IPS-NIHi7 (cell line): ENCODE data around the gene DMRTC2.
"Not testable (repeated sequence)": the region's sequence is repeated elsewhere in the genome, so short reads cannot be mapped to it uniquely, and the experiment has no call there.

Experiments
- DNase-seq: peaks from one replicate; pipeline ENCODE4 v3.0.0; 2012; ENCODE audit warnings: mixed read lengths; ENCODE audit errors: extremely low spot score

DMRTC2 gene

DNA sequence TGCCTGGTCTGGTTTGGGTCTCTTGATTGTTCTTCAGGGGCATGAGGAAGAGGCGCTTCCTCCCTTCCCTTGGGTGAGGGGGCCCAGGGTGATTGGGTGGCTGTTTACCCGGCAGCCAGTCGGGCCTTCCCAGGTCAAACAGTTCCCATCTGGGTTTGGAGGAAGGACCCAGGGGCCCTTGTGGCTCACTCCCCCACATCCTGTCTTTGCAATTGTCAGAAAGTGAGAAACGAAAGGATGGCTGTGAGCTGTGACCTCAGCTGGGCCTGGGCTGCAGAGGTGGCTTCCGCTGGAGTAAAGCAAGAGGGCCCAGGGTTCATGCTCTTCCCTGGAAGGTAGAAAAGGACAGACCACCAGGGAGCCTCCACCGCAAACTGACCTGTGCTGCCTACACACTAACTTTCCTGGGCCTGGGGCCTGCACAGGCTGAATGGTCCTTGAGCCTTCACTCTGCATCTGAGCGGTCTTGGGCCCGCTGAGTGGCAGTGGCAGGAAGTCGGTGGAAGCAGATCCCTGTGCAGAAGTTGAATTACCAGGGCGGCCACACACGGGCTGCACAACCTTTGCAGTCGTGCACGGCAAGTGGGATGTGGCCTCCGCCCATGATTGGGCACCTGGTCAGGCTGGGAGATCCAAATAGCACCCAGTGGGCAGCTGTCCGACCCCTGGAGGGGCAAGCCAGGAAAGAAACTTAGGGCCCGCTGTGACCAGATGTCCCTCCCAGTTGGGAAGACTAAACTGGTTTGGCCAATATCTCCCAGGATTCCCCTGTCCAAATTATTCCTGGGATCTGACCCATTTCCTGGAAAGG is 26.9 kb downstream of the DMRTC2 start:
- DNase-seq, result no peak

GRCh38 chr19:41872384-41872774 is 27.5 kb downstream of the DMRTC2 start:
- no peak for DNase-seq

- DNase-seq, result peak; percentile 81
Observed at GRCh38 chr19:41872775-41873647, 28.2 kb downstream of the DMRTC2 start.

- DNase-seq, result not testable (repeated sequence)
Observed at GRCh38 chr19:41875973-41876372, 31.1 kb downstream of the DMRTC2 start.

- DNase-seq, result no peak
Observed at GRCh38 chr19:41876847-41877832, 32.3 kb downstream of the DMRTC2 start, which contains the start of gene CD79A. CD79A (plus strand) TSS chr19:41877279; CDS start chr19:41877305, 26 bp downstream.

DNA sequence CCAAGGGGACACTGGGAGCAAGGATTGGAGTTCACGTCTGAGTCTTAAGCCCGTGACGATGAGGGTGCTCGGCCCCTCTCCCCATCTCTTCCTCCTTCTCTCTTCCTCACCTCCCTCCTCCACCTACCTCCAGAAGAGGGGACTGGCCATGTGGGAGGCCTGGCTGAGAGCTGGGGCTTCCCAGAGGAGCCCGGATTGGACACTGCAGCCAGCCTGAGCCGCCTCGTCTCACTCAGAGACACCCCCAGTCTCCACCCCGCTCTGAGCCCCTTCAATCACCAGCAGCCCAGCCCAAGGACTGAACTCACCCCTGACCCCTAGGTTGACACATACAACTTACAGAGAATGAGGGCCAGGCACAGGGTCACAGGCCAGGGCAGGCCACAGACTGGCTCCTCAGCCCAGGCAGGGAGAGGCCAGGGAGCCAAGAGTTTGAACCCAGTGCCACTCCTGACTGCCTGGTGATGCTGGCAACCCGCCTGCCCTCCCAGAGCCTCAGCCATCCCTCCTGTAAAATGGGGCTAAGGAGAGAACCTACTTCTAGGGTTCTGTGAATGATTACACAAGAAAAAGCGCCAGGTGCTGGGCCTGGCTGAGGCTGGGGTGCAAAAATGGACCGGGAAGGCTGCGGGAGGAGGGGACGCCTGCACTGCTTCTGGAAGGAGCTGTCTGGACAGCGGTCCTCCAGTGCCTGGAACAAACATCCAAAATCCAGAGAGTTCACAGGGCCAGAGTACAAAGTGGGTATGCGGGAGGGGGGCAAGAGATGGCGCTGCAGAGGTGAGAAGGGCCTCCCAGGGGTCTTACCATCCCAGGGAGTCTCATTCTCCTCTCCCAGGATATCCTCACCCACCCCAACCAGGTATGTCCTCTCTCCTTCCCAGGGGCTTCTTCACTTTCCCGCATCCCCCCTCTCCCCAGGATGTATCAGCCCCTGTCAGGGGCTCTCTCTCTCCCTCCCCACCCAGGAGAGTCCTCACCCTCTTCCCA is 33.4 kb downstream of the DMRTC2 start:
- no peak for DNase-seq

GRCh38 chr19:41879080-41879479 is 34.2 kb downstream of the DMRTC2 start:
- DNase-seq, result no peak

GRCh38 chr19:41879670-41880328 is 35.0 kb downstream of the DMRTC2 start:
- DNase-seq, result no peak

DNA sequence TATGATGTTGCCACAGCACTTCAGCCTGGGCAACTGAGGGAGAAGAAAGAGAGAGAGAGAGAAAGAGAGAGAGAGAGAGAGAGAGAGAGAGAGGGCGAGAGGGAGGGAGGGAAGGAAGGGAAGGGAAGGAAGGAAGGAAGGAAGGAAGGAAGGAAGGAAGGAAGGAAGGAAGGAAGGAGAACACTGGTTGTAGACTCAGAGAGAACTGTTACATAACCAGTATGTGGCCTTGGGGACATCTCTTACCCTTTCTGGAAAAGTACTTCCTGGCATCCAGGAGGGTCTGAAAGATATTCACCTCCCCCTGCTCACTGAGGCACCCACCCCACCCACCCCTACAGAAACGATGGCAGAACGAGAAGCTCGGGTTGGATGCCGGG is 35.5 kb downstream of the DMRTC2 start:
- DNase-seq, result no peak

DNA sequence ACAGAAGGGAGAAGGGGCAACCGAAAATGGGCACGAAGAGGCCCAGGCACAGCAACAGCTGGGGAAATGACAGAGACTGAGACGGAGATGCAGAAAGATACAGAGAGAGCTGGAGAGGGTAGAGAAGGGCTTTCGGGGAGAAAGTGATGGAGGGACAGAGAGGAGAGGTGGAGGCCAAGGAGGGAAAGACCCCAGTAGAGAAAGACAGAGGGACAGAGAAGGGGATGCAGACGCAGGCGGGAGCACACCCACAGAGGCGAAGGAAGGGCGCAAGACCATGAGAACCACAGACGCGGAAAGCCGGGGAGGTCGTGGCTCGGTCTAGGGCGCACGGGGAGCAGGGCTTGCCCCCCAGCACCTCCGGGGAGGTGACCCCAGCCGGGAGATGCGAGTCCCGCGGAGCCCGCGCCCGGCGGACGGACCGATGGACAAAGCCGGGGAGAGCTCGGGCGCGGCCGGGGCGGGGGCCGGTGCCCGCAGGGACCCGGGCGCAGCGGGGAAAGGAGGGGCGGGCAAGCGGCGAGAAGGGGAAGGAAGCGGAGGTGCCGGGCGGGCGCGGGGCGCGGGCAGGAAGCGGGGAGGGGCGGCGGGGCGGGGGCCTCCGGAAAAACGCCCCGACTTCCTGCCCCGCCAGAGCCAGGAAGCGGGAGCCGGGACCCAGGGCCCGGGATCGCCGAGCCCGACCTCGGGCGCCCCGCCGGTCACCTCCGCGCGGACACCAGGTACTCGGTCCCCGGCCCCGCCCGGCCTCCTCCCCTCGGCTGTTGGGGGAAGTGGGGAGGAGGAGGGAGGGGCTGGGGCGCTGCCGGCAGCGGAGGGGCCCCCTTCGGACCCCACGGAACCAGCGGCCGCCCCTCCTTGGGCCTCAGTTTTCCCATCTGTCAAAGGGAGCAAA is 38.0 kb downstream of the DMRTC2 start, which contains the start of gene ARHGEF1:
Gene ARHGEF1 (plus strand): TSS at position 617 of the 895 bp plus-strand sequence. CDS start 4,899 bp downstream, outside the sequence.
- DNase-seq, result peak; percentile 62

GRCh38 chr19:41883463-41883820 is 38.6 kb downstream of the DMRTC2 start:
- no peak for DNase-seq

- peak; percentile 98 for DNase-seq
Observed at GRCh38 chr19:41883821-41884733, 39.2 kb downstream of the DMRTC2 start.

GRCh38 chr19:41886761-41887710 is 42.2 kb downstream of the DMRTC2 start:
- DNase-seq, result no peak

DNA sequence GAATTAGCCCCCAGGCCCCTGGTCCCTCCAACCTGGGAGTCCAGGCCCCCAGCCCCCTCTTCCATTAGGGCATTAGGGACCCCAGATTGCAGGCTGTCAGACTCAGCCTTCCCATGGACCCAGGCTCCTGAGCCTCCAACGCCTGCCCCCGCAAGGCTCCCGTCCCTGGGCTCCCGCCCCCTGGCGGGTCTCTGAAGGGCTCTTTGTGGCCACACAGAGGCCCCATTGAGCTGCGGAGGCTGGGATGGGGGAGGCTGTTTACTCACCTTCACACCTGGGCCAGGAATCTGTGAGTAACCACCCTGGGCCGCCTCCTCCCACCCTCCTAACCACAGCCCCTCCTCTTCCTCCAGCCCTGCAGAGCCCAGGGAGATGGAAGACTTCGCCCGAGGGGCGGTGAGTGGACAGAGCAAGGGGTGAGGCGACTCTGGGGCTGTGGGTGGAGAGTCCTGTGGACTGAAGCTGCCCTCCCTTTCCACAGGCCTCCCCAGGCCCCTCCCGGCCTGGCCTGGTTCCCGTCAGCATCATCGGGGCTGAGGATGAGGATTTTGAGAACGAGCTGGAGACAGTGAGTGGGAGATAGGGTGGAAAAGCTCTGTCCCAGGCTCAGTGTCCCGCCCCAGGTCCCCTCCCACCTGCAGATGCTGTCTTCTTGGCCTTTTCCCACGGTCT is 43.0 kb downstream of the DMRTC2 start:
- peak; percentile 86 for DNase-seq

GRCh38 chr19:41888926-41889325 is 44.1 kb downstream of the DMRTC2 start:
- DNase-seq, result no peak

DNA sequence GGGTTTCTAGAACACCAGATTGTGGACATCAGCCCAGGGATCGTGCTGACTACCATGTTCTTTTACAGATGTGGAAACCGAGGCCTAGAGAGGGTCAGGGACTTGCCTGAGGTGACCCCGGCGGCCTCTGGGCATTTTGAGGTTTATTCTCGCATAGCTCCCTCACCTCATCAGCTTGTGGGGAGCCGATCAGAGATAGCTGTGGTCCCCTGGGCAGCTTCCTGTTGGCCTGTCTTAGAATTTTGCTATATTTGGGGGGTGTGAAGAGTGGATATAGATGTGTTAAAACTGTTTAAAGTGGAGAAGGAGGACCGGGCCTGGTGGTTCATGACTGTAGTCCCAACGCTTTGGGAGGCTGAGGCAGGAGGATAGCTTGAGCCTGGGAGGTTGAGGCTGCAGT is 45.1 kb downstream of the DMRTC2 start:
- DNase-seq, result no peak
